GM11168 (cell line): ENCODE data around the gene MAEA.

Experiments
- in situ Hi-C: fragments of 300-500 bp; cut with MboI; formaldehyde crosslinking; loops from one replicate; pipeline ENCODE4 v1.12.0; 2022; ENCODE audit warnings: low sequenced_read_pairs; ENCODE audit not compliant: unreplicated experiment

Gene MAEA

GRCh38 chr4:1289207-1290164 lies at the start of gene MAEA:
TSS of gene MAEA (plus strand) at chr4:1289891. CDS start at chr4:1289914, 23 bp downstream.
- in situ Hi-C loops: no loop called here

DNA sequence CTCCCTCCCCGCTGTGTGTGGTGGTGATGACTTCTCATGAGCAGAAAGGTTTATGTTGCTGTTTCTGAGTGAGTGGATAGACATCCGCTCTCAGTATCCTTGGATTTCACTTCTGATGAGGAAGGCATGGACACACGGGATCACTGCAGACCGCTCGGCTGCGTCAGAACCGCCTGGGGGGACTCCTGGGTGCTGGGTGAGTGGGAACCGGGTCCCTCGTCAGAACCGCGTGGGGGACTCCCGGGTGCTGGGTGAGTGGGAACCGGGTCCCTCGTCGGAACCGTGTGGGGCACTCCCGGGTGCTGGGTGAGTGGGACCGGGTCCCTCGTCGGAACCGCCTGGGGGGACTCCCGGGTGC lies 49.8 kb upstream of the MAEA start:
- in situ Hi-C loops: no loop called here

- in situ Hi-C loops: no loop called here
Measured at GRCh38 chr4:1240721-1241465, 48.8 kb upstream of the MAEA start.

GRCh38 chr4:1241466-1241935 lies 48.2 kb upstream of the MAEA start:
- in situ Hi-C loops: no loop called here

DNA sequence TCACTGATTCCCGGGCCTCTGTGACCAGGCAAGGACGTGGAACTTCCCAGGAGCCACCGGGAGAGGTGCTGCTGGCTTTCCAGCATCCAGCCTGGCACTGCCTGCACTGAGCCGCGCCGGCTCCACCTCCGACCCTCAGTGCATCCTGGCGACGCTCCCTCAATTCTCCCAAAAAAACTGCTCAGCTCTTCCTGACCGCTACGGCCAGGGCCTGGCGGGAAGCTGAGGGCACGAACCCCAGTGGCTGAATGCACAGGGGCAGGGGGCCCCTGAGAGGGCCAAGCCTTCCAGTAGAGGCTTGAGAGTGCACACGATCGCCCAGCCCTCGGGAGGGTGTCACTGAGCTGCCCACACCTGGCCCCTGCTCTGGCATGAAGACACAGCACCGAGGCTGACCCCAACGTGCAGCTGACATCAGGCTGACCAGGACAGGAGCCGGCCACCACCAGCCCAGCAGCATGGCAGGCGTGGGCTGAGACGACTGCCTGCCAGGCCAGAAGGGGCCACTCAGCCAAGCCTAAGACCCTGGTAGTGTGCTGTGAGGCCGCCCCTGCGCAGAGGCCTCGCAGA lies 47.7 kb upstream of the MAEA start:
- in situ Hi-C loops: no loop called here

GRCh38 chr4:1242506-1243450 lies 46.9 kb upstream of the MAEA start:
- in situ Hi-C loops: no loop called here

- in situ Hi-C loops: no loop called here
Measured at GRCh38 chr4:1243451-1244080, 46.1 kb upstream of the MAEA start.

DNA sequence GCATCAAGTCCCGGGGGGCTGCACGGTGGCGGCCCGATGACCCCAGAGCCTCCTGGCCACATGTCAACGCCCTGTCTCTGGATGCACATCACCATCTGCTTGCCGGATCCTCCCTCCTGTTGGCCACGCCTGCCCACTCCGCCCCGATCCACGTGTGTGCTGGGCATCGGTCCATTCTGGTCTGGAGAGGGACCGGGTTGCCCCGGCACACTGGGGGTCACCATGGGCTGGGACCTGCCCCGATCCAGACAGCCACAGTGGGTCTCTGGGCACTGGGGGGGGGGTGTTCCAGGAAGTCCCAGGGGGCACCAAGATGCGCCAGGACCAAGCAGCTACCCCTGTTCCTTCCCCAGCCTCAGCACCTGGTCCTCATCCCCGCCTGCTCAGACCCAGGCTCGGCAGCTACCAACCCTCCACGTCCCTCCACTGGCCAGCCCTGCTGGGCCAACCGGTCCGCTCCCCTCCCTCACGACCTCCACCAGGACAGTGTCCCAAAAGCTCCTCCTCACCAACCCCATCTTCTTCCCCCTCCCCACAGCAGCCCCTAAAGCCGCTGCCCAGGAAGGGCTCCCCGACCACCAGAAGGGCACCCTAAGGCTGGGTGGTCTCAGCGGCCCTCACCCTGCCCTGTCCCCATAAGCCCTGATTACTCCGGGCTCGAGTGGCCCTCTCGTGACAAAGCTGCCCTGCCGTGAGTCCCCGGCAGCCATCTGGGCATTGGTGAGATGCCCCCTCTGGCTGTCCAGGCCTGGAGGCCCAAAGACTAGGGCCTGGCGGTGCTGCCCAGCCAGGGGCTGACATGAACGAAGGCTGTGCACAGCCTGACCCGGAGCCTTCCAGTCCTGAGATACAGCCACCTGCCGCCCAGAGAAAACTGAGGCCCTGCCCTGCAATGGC lies 45.4 kb upstream of the MAEA start:
- in situ Hi-C loops: no loop called here

DNA sequence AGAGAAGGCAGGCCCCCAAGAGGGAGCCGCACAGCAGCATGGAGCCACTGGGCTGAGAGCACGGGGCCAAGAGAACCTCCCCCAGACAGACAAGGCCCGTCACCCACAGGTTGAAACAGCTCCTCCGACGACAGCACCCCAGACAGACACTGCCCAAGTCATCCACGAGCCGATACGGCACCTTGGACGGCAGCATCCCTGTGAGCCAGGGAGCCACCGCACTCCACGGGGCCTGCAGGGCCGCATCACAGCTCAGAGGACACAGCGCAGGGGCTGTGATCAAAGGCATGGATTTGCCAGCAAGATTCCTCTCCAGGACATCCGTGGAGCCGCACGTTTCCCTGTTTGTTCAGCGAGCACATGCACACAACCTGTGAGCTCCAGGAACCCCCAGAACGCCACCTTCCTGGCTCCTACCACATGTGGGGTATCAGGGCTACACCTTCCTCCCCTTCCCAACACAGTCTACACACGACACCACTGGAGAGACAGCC lies 44.7 kb upstream of the MAEA start:
- in situ Hi-C loops: no loop called here

GRCh38 chr4:1245481-1246051 lies 44.1 kb upstream of the MAEA start:
- in situ Hi-C loops: no loop called here

- in situ Hi-C loops: no loop called here
Measured at GRCh38 chr4:1246111-1246881, 43.4 kb upstream of the MAEA start.

- in situ Hi-C loops: no loop called here
Measured at GRCh38 chr4:1246901-1247863, 42.5 kb upstream of the MAEA start.

DNA sequence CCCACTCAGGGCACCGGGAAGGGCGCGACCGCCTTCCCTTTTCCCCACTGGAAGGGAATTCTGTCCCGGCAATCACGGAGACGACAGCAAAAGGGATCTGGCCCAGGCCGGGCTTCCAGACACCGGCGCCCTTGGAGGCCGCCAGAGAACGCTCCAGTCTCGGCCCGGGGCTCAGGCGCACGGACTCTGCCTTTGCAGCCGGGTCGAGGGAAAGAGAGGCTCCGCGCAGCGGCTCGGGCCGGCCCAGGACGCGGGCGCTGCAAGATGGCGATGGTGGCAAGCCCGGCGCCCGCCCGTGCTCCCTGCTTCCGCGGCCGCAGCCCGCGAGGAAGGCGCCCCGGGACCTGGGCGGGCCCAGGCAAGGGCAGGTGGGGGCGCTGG lies 41.8 kb upstream of the MAEA start:
- in situ Hi-C loops: no loop called here

DNA sequence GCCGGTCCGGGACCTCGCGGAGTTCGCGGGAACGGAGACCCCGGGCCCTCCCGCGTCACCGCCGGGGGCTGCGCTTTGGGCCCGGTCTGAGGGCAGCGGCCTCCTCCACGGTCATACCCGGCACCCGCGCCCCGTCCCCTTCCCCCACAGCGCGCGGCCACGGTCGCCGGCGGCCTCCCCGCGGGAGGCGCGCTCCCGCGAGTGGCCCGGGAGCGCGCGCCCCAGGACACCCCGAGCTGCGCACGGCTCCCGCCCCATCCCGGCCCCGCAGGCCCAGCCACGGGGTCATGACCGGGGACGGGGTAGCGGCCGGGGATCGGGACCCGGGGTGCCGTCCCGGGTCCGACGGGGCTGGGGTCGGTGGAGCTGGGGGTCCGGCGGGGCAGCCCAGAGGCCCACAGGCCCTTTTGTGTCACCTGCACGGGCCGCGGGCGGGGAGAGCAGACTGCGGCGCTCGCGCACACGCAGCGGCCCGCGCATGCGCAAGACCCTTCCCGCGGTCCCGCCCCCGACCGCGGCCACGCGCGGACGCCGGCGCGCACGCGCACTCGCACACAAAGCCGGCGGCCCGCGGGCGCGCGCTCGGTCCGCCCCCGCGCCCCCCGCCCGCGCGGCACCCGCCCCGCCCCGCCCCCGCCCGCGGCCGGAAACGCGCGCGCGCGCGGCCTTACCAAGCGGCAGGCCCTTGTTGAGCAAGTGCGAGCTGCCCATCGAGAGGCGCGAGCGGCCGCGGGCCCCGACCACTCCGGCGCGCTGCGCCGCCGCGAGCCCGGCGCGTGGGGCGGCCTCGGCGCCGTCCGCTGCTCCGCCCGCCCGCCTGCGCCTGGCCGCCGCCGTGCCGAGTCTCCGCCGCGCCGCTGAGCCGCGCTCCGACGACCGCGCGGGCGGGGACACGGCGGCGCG lies 41.2 kb upstream of the MAEA start, which contains the start of gene CTBP1:
Gene CTBP1 (minus strand): TSS at position 886 of the 903 bp plus-strand sequence. CDS start 7,799 bp downstream, outside the sequence.
- in situ Hi-C loops: no loop called here

DNA sequence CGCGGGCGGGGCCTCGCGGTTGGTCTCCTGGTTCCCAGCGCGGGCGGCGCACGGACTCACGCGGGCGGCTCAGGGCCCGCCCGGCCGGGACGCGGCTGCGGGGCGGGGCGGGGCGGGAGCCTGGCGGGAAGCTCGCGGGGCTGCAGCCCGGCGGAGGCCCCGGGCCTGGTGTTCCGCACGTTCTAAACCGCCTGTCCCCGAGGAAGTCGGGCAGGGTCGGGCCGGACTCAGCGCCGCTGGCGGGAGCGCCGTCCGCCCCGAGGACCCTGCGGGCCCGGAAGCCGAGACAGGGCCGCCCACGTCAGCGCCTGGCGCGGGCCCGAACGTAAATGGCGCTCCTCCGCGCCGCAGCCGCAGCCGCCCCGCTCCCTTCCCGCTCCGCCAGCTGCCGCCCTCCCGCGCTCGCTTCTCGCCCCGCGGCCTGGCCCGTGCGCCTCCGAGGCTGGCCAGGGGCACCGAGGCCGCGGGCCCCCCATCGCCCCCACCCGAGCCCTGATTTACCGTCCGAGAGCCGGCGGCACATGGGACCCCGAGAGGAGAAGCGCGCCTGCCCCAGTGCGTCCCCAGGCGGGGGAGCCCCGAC lies 40.5 kb upstream of the MAEA start:
- in situ Hi-C loops: no loop called here
